IPS-NIHi11 (cell line): ENCODE measurements around the gene TMEM165.
A peak's percentile ranks its signal among the peaks of the same experiment; 100 is the strongest.

Source experiments
- DNase-seq: peaks from one replicate; pipeline ENCODE4 v3.0.0; 2012; ENCODE audit warnings: mixed read lengths, low spot score

Gene TMEM165

GRCh38 chr4:55367084-55367722 is 28.6 kb upstream of the TMEM165 start:
- DNase-seq = no peak

GRCh38 chr4:55369968-55370367 is 25.8 kb upstream of the TMEM165 start:
- no peak for DNase-seq

GRCh38 chr4:55372259-55372658 is 23.5 kb upstream of the TMEM165 start:
- DNase-seq = no peak

- no peak for DNase-seq
Measured at GRCh38 chr4:55373461-55373860, 22.3 kb upstream of the TMEM165 start.

- DNase-seq = no peak
Measured at GRCh38 chr4:55376698-55377097, 19.1 kb upstream of the TMEM165 start.

- DNase-seq = no peak
Measured at GRCh38 chr4:55378617-55379467, 16.9 kb upstream of the TMEM165 start.

GRCh38 chr4:55380576-55380975 is 15.2 kb upstream of the TMEM165 start:
- DNase-seq = no peak

- no peak for DNase-seq
Measured at GRCh38 chr4:55381502-55381901, 14.3 kb upstream of the TMEM165 start.

GRCh38 chr4:55382488-55383003 is 13.2 kb upstream of the TMEM165 start:
- DNase-seq = no peak

- no peak for DNase-seq
Measured at GRCh38 chr4:55385201-55385649, 10.5 kb upstream of the TMEM165 start.

GRCh38 chr4:55386073-55386472 is 9.7 kb upstream of the TMEM165 start:
- DNase-seq = peak; percentile 64

- DNase-seq = no peak
Measured at GRCh38 chr4:55386840-55387239, 8.9 kb upstream of the TMEM165 start.

- DNase-seq = no peak
Measured at GRCh38 chr4:55393461-55394320, 2.1 kb upstream of the TMEM165 start.

GRCh38 chr4:55395218-55395528 is 584 bp upstream of the TMEM165 start:
- DNase-seq = no peak

- peak; percentile 70 for DNase-seq
Measured at GRCh38 chr4:55396308-55397125, 760 bp downstream of the TMEM165 start.

GRCh38 chr4:55397126-55397436 is 1.3 kb downstream of the TMEM165 start:
- no peak for DNase-seq

GRCh38 chr4:55397520-55398321 is 2.0 kb downstream of the TMEM165 start:
- no peak for DNase-seq

- DNase-seq = no peak
Measured at GRCh38 chr4:55398461-55398860, 2.7 kb downstream of the TMEM165 start.

- no peak for DNase-seq
Measured at GRCh38 chr4:55398966-55399365, 3.2 kb downstream of the TMEM165 start.

- DNase-seq = no peak
Measured at GRCh38 chr4:55399581-55399980, 3.8 kb downstream of the TMEM165 start.

GRCh38 chr4:55405073-55405472 is 9.3 kb downstream of the TMEM165 start:
- DNase-seq = no peak
